Retinal pigment epithelial cell (primary cell): ENCODE results near the gene SYP.

Experiments used
- DNase-seq: peaks from one replicate; pipeline ENCODE4 v3.0.0-alpha.2; 2010; ENCODE audit warnings: low read depth
- H3K4me3 ChIP-seq: 2 replicates; pipeline ENCODE4 v1.5.1; 2011; ENCODE audit warnings: mild to moderate bottlenecking, low read length, control low read depth, moderate library complexity
- CTCF ChIP-seq: conservative IDR thresholded peaks from 2 replicates; pipeline ENCODE4 v1.5.1; 2011; ENCODE audit warnings: low read depth, low read length, control low read depth, inconsistent platforms

The SYP gene

GRCh38 chrX:49203536-49203935, 3.5 kb upstream of the SYP start:
- DNase-seq, result no peak
- no peak for TF ChIP-seq CTCF

GRCh38 chrX:49202022-49202421, 2.0 kb upstream of the SYP start:
- TF ChIP-seq CTCF, result no peak
- no peak overlapping the region for H3K4me3 ChIP-seq
- DNase-seq, result no peak

More at GRCh38 chrX:49203536-49203935, 3.5 kb upstream of the SYP start:
- H3K4me3 ChIP-seq, result no peak overlapping the region

GRCh38 chrX:49199315-49199595, 738 bp downstream of the SYP start:
- no peak for TF ChIP-seq CTCF
- no peak for DNase-seq
- no peak overlapping the region for H3K4me3 ChIP-seq

- TF ChIP-seq CTCF, result no peak
- no peak for DNase-seq
These were observed 1.3 kb downstream of the SYP start for GRCh38 chrX:49198540-49199314.

GRCh38 chrX:49197543-49198087, 2.4 kb downstream of the SYP start:
- no peak for DNase-seq
- no peak overlapping the region for H3K4me3 ChIP-seq
- TF ChIP-seq CTCF, result no peak

More at GRCh38 chrX:49198540-49199314, 1.3 kb downstream of the SYP start:
- no peak overlapping the region for H3K4me3 ChIP-seq

- no peak for DNase-seq
- no peak for TF ChIP-seq CTCF
- H3K4me3 ChIP-seq, result no peak overlapping the region
These were observed 6.4 kb downstream of the SYP start for GRCh38 chrX:49193542-49193964.

- peak; percentile 69 for TF ChIP-seq CTCF
- no peak overlapping the region for H3K4me3 ChIP-seq
- no peak for DNase-seq
These were observed 7.2 kb downstream of the SYP start for GRCh38 chrX:49192722-49193328.
